ENCODE data around the gene FTCDNL1. TPM values are rescaled to one million over a fixed set of nuclear protein-coding genes. Genes with fewer than 3 reads are reported as not detected.

Gene FTCDNL1
- polyA plus RNA-seq, 3 donors = 0.90 to 3.4 (median 1.4) TPM

GRCh38 chr2:199716807-199717586 lies 134.0 kb downstream of the FTCDNL1 start:
- WGBS, 3 donors = 20 to 31% (median 30%) methylated on average over 4 of the region's 4 CpGs
- H3K27ac ChIP-seq (ENCODE audit: low read depth, low read length) = no peak overlapping the region

GRCh38 chr2:199713746-199714145 lies 137.2 kb downstream of the FTCDNL1 start:
- 40 to 58% (median 43%) methylated on average over 2 of the region's 2 CpGs for WGBS, 3 donors
- no peak overlapping the region for H3K27ac ChIP-seq (ENCODE audit: low read depth, low read length)

- WGBS, 3 donors = 54 to 66% (median 64%) methylated on average over 1 of the region's 1 CpG
- no peak overlapping the region for H3K27ac ChIP-seq (ENCODE audit: low read depth, low read length)
Observed at GRCh38 chr2:199710551-199710950, 140.4 kb downstream of the FTCDNL1 start.

Other genes starting within 250 kb of the FTCDNL1 start
- gene C2orf69, start 60.1 kb upstream of the FTCDNL1 start, polyA plus RNA-seq = 1 to 10 TPM; 4.4 to 7.2 (median 6.4) TPM
- 1 to 10 TPM; 2.0 to 3.0 (median 2.7) TPM for gene TYW5, start 104.3 kb upstream of the FTCDNL1 start, polyA plus RNA-seq
- gene MAIP1, start 104.4 kb upstream of the FTCDNL1 start, polyA plus RNA-seq = 10 to 100 TPM; 10.1 to 18.7 (median 10.8) TPM